ENCODE measurements around the gene NEK6.

The NEK6 gene

DNA sequence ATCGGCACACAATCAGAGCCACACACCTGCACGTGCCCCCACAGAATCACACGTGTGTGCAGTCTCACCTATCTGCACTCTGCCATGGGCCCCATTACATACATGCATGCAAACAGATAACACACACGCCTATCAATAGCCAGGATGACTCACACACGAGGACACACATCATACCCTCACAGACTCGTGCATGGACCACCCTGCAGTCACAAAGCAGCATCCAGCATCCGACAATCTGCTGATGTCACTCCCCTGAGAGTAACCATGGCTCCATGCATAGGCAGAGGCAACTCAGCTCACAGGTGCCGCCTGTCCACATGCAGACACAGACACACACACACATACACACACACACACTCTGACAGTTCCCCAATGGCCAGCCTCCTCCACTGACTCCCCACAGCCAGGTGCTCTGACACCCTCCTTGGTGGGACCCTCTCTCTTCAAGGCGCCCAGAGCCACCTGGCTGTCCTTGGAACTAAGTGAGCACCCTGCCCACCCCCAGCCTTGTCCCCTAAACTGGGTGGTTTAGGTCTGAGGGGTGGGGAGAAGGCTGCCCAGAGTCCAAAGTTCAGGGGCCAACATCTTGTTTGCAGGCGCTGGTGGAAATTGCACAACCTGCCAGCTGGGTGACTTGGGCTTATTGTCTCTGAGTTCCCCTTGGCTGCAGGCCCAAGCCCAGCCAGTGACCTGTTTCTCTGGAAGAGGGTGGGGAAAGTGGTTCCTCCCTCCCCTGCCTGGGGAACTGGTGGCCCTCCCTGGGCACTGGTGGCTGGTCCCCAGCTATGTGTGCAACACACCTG is 34.6 kb upstream of the NEK6 start:
- H3K4me3 ChIP-seq (ENCODE audit: control insufficient read depth, low read depth, low read length) = no peak overlapping the region
- peak; percentile 59 for DNase-seq (ENCODE audit: low read depth)
- TF ChIP-seq, protein P1, sequence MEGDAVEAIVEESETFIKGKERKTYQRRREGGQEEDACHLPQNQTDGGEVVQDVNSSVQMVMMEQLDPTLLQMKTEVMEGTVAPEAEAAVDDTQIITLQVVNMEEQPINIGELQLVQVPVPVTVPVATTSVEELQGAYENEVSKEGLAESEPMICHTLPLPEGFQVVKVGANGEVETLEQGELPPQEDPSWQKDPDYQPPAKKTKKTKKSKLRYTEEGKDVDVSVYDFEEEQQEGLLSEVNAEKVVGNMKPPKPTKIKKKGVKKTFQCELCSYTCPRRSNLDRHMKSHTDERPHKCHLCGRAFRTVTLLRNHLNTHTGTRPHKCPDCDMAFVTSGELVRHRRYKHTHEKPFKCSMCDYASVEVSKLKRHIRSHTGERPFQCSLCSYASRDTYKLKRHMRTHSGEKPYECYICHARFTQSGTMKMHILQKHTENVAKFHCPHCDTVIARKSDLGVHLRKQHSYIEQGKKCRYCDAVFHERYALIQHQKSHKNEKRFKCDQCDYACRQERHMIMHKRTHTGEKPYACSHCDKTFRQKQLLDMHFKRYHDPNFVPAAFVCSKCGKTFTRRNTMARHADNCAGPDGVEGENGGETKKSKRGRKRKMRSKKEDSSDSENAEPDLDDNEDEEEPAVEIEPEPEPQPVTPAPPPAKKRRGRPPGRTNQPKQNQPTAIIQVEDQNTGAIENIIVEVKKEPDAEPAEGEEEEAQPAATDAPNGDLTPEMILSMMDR (conservative IDR thresholded peaks at IDR 0.05; ENCODE audit: control insufficient read depth, insufficient read depth, low read depth, low read length) = no peak

DNA sequence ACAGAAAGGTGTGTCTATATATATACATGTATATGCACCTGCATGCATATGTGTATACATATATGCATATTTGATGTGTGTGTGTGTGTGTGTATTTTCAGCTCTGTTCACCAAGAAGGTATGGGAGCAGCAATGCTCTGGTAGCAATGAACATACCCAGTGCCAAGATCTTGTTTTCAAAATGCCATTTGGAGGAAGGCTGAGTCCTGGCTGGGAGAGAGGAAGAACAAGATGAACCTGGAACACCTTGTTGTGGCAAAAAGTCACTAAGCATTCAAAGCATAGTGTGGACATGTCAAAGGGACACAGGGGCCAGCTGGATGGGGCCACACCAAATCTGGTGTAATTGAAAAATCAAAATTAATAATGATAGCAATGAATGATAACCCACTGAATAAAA is 31.8 kb upstream of the NEK6 start:
- TF ChIP-seq, protein P1 (conservative IDR thresholded peaks at IDR 0.05; ENCODE audit: control insufficient read depth, insufficient read depth, low read depth, low read length) = no peak
- DNase-seq (ENCODE audit: low read depth) = no peak
- H3K4me3 ChIP-seq (ENCODE audit: control insufficient read depth, low read depth, low read length) = no peak overlapping the region

DNA sequence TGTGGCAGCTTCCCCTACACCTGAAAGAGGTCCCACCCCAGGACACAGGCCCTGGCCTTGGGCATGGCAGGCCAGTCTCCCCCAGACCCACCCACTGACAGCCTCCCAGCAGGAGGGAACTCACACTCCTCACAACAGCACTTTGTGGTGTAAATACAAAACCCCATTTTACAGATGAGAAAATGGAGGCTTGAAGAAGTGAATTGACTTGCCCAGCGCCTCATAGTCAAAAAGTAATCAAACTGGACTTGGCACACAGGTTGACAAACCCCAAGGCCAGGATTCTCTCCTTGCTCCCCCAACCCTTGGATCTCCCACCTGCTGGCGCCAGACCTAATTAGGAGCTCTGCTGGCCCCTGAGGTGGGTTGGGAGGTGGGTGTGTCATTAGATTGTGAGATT is 29.2 kb upstream of the NEK6 start:
- TF ChIP-seq, protein P1 (conservative IDR thresholded peaks at IDR 0.05; ENCODE audit: control insufficient read depth, insufficient read depth, low read depth, low read length) = no peak
- no peak overlapping the region for H3K4me3 ChIP-seq (ENCODE audit: control insufficient read depth, low read depth, low read length)
- no peak for DNase-seq (ENCODE audit: low read depth)

DNA sequence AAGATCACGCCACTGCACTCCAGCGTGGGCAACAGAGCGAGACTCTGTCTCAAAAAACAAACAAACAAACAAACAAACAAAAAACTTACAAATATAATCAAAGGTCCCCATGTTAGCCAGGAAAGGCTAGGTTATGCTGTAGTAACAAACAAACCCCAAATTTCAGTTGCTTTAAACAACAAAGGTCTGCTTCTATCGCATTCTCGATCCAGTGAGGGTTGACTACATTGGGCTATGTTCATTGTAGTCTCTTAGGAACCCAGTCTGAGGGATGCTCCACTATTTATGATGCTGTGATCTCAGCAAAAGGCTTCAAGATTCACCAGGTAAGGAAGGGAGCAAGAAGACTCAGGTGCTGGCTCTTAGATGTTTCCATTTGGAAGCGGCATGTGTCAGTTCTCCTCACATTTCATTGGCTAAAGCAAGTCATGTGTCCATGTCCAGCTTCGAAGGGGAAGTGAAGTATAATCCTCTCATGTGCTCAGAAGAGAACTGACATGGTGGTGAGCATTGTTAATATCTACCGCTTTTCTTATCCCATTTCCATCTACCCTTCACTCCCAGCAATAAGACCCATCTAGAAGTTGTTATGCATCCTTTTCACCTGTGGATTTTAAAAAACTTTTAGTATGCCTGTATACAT is 26.5 kb upstream of the NEK6 start:
- no peak for DNase-seq (ENCODE audit: low read depth)
- TF ChIP-seq, protein P1 (conservative IDR thresholded peaks at IDR 0.05; ENCODE audit: control insufficient read depth, insufficient read depth, low read depth, low read length) = no peak
- H3K4me3 ChIP-seq (ENCODE audit: control insufficient read depth, low read depth, low read length) = no peak overlapping the region

DNA sequence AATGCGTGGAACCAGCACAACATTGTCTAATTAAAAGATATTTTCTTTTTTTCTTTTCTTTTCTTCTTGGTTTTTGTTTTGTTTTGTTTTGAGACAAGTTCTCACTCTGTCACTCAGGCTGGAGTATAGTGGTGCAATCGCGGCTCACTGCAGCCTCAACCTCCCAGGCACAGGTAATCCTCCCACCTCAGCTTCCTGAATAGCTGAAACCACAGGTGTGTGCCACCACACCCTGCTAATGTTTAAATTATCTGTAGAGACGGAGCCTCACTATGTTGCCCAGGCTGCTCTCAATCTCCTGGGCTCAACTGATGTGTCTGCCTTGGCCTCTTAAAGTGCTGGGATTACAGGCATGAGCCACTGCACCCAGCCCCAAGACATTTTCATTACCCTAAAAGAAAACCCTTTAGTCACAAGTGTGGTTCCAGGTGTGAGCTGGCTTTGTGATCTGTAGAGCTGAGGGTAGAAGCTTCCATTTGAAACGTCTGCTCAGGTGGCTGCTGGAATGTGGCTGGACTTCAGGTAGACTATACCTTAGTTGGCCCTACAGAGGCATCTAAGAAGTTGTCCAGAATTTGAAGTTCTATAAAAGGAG is 19.1 kb upstream of the NEK6 start:
- H3K4me3 ChIP-seq (ENCODE audit: control insufficient read depth, low read depth, low read length) = no peak overlapping the region
- no peak for DNase-seq (ENCODE audit: low read depth)
- TF ChIP-seq, protein P1 (conservative IDR thresholded peaks at IDR 0.05; ENCODE audit: control insufficient read depth, insufficient read depth, low read depth, low read length) = no peak

DNA sequence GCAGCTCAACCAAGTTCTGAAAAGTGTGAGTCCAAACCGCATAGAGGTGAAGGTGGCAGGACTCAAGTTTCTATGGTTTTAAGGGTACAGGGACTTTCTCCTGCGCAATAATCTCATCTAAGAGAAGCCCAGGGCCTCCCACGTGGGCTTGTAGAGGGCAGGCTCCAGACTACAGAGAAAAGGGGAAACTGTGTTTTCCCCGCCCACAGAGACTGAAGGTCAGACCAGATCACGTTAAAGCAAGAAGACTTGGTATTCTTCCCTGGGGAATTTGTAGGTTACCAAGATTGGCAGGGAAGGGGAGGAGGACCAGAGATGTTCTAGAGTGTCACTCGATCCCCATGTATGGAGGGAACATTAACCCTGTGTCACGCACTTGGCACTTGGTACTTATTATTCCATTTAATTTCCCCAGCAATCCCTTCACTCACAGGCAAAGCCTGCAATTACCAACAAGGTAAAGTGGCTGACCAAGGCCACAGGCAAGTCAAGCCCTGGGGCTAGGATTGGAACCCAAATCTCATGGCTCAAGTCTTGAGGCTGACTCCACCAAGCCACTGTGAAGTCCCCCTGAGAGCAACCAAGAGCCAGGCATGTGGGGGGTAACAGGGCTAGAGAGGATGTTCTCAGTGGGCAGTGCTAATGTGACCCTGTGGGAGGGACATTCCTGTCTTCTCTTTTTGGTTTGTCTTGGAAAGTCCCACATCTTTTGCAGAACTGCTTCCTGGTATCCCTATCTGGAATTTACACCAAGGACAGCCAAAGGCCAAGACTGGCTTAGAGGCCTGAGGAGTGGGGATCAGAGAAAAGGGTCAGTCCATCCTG is 18.3 kb upstream of the NEK6 start:
- no peak for DNase-seq (ENCODE audit: low read depth)
- H3K4me3 ChIP-seq (ENCODE audit: control insufficient read depth, low read depth, low read length) = no peak overlapping the region
- TF ChIP-seq, protein P1 (conservative IDR thresholded peaks at IDR 0.05; ENCODE audit: control insufficient read depth, insufficient read depth, low read depth, low read length) = no peak
